Fibroblast of pulmonary artery (primary cell): ENCODE measurements around the gene FNDC10.

ENCODE experiments used
- DNase-seq: peaks from one replicate; pipeline ENCODE4 v3.0.0-alpha.2; 2010; ENCODE audit warnings: low read depth
- H3K4me3 ChIP-seq: replicated peaks from 2 replicates; pipeline ENCODE4 v1.5.1; 2011; ENCODE audit warnings: low read depth, mild to moderate bottlenecking, control low read depth, low read length, moderate library complexity
- CTCF ChIP-seq: IDR thresholded peaks from 2 replicates; pipeline ENCODE4 v1.5.1; 2011; ENCODE audit warnings: mild to moderate bottlenecking, control low read depth, low read length, inconsistent platforms; ENCODE audit errors: missing control alignments

Gene FNDC10

GRCh38 chr1:1573843-1574720 lies 25.9 kb downstream of the FNDC10 start:
- TF ChIP-seq CTCF, result peak; percentile 25
- peak overlapping the region; percentile 96 for H3K4me3 ChIP-seq
- DNase-seq, result peak; percentile 72

GRCh38 chr1:1569341-1569740 lies 30.6 kb downstream of the FNDC10 start:
- H3K4me3 ChIP-seq, result no peak overlapping the region
- no peak for TF ChIP-seq CTCF
- DNase-seq, result no peak

GRCh38 chr1:1567891-1568291 lies 32.0 kb downstream of the FNDC10 start:
- no peak overlapping the region for H3K4me3 ChIP-seq
- no peak for TF ChIP-seq CTCF
- no peak for DNase-seq

GRCh38 chr1:1567152-1567875 lies 32.6 kb downstream of the FNDC10 start:
- no peak for DNase-seq
- no peak for TF ChIP-seq CTCF
- no peak overlapping the region for H3K4me3 ChIP-seq

GRCh38 chr1:1565340-1565739 lies 34.6 kb downstream of the FNDC10 start:
- no peak for DNase-seq
- no peak for TF ChIP-seq CTCF
- no peak overlapping the region for H3K4me3 ChIP-seq

GRCh38 chr1:1564268-1564667 lies 35.7 kb downstream of the FNDC10 start:
- no peak for DNase-seq
- no peak overlapping the region for H3K4me3 ChIP-seq
- no peak for TF ChIP-seq CTCF
